Peyer's patch (tissue), 4 donors: ENCODE data around the gene SMIM36. TPM values are rescaled to one million over a fixed set of nuclear protein-coding genes. Genes with fewer than 3 reads are reported as not detected.
"Not testable (repeated sequence)": the region's sequence is repeated elsewhere in the genome, so short reads cannot be mapped to it uniquely, and the experiment has no call there.

Experiments used
- DNase-seq, 3 donors: peaks; one replicate each; pipeline ENCODE4 v3.0.0-alpha.2; 2017 to 2019
- H3K27ac ChIP-seq, 4 donors: fragments of 200-600 bp; sonication (generic); one replicate each; pipeline ENCODE4 v1.5.1; 2016 to 2019
- H3K27me3 ChIP-seq, 2 donors: fragments of 200-600 bp; sonication (generic); one replicate each; pipeline ENCODE4 v1.5.1; 2019
- H3K36me3 ChIP-seq, 3 donors: fragments of 200-600 bp; sonication (generic); one replicate each; pipeline ENCODE4 v1.5.1; 2016 to 2019
- H3K4me1 ChIP-seq, 4 donors: fragments of 200-600 bp; sonication (generic); one replicate each; pipeline ENCODE4 v1.5.1; 2016 to 2019
- H3K4me3 ChIP-seq, 4 donors: fragments of 200-600 bp; sonication (generic); 1 replicate in 3 of 4; 2 replicates in 1 of 4; pipeline ENCODE4 v1.5.1; 2016 to 2019; ENCODE audit warnings: mild to moderate bottlenecking in 1 of 4
- H3K9me3 ChIP-seq, 4 donors: fragments of 200-600 bp; sonication (generic); one replicate each; pipeline ENCODE4 v1.5.1; 2016 to 2019; ENCODE audit warnings: mild to moderate bottlenecking in 1 of 4
- POLR2A ChIP-seq, 2 donors: fragments of 450-650 bp; IDR thresholded peaks; one replicate each; pipeline ENCODE4 v1.5.1; 2017; ENCODE audit warnings: antibody characterized with exemption in 2 of 2, mild to moderate bottlenecking in 2 of 2, moderate library complexity in 2 of 2
- total RNA-seq, 4 donors: library from RNA; depleted of rRNA; stranded (reverse); fragments of >200 nt; gene quantifications; one replicate each; pipeline ENCODE4 v1.1.0, GENCODE V29; 2016
- TF ChIP-seq, protein P1 (sequence below), 6 experiments: fragments of 450-650 bp in 4 of 6; fragments of 200-600 bp in 2 of 6; sonication (generic) in 1 of 6; IDR thresholded peaks; one replicate each; pipeline ENCODE4 v1.5.1; 2017 to 2019; ENCODE audit warnings: antibody characterized with exemption in 6 of 6, mild to moderate bottlenecking in 3 of 6, moderate library complexity in 1 of 6

Gene SMIM36
- total RNA-seq, 4 donors from 2014 or later, result not detected

DNA sequence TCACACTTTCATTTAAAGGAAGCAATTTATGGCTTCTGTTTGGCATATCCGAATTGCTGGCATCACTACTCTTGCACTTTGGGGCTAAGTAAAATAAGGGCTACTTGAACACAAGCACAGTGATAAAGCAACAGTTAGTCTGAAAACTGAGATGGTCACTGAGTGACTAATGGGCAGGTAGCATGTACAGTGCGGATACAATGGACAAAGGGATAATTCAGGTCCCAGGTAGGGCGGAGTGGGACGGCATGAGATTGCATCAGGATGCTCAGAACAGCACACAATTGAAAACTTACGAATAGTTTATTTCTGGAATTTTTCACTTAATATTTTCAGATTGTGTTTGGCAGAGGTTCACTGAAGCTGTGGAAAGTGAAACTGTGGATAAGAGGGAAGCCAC, 9.2 kb upstream of the SMIM36 start:
- no peak overlapping the region for H3K4me3 ChIP-seq
- H3K4me1 ChIP-seq, result no peaks in the 10 kb centered on the region
- TF ChIP-seq, protein P1, sequence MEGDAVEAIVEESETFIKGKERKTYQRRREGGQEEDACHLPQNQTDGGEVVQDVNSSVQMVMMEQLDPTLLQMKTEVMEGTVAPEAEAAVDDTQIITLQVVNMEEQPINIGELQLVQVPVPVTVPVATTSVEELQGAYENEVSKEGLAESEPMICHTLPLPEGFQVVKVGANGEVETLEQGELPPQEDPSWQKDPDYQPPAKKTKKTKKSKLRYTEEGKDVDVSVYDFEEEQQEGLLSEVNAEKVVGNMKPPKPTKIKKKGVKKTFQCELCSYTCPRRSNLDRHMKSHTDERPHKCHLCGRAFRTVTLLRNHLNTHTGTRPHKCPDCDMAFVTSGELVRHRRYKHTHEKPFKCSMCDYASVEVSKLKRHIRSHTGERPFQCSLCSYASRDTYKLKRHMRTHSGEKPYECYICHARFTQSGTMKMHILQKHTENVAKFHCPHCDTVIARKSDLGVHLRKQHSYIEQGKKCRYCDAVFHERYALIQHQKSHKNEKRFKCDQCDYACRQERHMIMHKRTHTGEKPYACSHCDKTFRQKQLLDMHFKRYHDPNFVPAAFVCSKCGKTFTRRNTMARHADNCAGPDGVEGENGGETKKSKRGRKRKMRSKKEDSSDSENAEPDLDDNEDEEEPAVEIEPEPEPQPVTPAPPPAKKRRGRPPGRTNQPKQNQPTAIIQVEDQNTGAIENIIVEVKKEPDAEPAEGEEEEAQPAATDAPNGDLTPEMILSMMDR (IDR thresholded peaks at IDR 0.05), result no peak
- TF ChIP-seq POLR2A (IDR thresholded peaks at IDR 0.05), result no peak
- no peaks in the 10 kb centered on the region for H3K36me3 ChIP-seq
- no peak for DNase-seq
- no peaks in the 10 kb centered on the region for H3K27me3 ChIP-seq
- H3K9me3 ChIP-seq, result no peaks in the 10 kb centered on the region
- H3K27ac ChIP-seq, result no peak overlapping the region

DNA sequence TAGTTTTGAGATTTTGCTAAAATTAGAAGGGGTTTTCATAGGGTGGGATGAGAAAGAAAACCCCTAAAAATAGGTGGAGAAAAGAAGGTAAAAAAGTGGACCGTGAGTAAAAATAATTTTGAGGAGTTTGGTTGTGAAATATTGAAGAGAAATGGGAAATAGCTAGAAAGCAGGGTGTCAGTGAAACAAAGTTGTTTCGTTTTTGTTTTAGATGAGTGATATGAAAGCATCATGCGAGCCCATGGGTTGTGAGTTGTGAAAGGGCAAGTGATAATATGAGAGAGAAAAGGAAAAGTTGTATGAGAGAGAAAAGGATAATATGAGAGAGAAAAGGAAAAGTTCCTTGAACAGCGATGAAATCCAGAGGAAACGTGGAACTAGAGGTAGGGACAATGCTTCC, 7.3 kb upstream of the SMIM36 start:
- H3K27ac ChIP-seq, result no peak overlapping the region
- no peak overlapping the region for H3K4me3 ChIP-seq
- no peaks in the 10 kb centered on the region for H3K4me1 ChIP-seq
- TF ChIP-seq, protein P1 (IDR thresholded peaks at IDR 0.05), result no peak
- TF ChIP-seq POLR2A (IDR thresholded peaks at IDR 0.05), result no peak
- no peaks in the 10 kb centered on the region for H3K27me3 ChIP-seq
- no peaks in the 10 kb centered on the region for H3K9me3 ChIP-seq
- DNase-seq, result no peak
- no peaks in the 10 kb centered on the region for H3K36me3 ChIP-seq

DNA sequence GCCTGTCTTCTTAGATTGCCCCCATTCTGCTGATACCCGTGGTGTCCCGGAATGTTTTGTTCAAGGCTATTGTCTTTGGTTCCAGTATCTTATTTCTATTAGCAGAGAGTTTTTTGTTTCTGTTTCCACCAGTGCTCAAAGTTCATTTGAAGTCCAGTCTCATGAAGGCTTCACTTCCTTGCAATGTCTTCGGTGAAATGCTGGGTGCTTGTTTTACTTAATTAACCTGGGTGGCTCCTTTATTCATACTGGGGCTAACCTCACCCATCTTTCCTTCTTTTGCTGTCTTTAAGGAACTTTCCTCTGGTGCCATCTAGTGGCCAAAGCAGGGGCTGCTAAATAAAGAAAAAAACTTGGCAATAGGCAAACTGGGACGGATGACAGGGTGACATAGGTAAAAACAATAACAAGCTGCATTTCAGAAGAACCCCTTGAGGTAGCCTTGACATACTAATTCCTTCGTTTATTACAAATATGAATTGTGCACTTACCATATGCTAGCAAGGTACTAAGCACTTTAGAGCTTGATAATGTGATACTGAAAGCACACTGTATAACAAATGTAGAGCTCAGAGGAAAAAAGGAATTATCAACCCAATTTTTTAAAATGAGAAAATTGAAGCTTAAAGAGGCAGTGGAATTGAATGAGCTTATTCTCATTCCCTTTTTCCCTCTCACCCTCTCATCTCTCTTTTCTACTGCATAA, 2.8 kb upstream of the SMIM36 start:
- no peaks in the 10 kb centered on the region for H3K4me1 ChIP-seq
- H3K36me3 ChIP-seq, result no peaks in the 10 kb centered on the region
- no peak for TF ChIP-seq POLR2A (IDR thresholded peaks at IDR 0.05)
- TF ChIP-seq, protein P1 (IDR thresholded peaks at IDR 0.05), result peak; percentile 84 to 92 (median 88)
- H3K27me3 ChIP-seq, result no peaks in the 10 kb centered on the region
- H3K9me3 ChIP-seq, result no peaks in the 10 kb centered on the region
- no peak overlapping the region for H3K4me3 ChIP-seq
- no peak overlapping the region for H3K27ac ChIP-seq
- DNase-seq, result peak; percentile 65 to 90 (median 69)

DNA sequence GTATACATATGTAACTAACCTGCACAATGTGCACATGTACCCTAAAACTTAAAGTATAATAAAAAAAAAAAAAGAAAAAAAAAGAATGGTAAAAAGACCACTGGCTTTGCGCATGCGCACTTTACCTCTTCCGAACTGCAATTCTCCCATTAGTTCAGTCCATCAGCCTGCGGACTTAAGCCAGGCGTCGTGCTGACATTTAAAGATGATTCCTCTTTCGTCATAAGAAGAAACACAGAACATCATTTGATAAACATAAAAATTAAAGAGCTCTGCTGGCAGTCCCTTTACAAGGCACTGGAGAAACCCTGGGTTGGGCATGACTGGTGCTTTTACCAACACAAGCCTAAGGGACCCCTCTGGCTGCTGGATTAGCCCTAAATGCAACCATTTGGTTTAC, 3.6 kb downstream of the SMIM36 start:
- H3K9me3 ChIP-seq, H3K4me3 ChIP-seq, H3K27ac ChIP-seq, H3K36me3 ChIP-seq, H3K4me1 ChIP-seq, H3K27me3 ChIP-seq, DNase-seq: not testable (repeated sequence)

DNA sequence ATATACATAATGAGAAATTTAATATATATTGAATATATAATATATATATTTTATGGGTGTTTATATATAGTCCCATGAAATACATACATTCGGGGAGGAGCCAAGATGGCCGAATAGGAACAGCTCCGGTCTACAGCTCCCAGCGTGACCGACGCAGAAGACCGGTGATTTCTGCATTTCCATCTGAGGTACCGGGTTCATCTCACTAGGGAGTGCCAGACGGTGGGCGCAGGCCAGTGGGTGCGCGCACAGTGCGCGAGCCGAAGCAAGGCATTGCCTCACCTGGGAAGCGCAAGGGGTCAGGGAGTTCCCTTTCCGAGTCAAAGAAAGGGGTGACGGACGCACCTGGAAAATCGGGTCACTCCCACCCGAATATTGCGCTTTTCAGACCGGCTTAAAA, 9.6 kb downstream of the SMIM36 start:
- not testable (repeated sequence) for H3K9me3 ChIP-seq, DNase-seq, H3K4me3 ChIP-seq, H3K36me3 ChIP-seq, H3K4me1 ChIP-seq, H3K27me3 ChIP-seq, H3K27ac ChIP-seq

DNA sequence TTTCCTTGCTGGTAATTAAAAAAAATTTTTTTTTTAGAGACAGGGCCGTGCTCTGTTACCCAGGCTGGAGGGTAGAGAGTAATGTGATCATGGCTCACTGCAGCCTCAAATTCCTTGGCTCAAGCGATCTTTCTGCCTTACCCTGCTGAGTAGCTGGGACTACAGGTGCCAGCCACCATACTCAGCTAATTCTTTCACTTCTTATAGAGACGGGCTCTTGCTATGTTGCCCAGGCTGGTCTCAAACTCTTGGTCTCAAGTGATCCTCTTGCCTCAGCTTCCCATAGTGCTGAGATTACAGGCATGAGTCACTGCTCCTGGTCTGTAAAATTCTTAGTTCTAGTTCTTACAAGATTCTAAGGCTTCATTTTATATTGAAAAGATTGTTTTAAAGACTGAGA, 11.1 kb downstream of the SMIM36 start:
- DNase-seq, result no peak
- Histone ChIP-seq H3K4me1 (peaks cover 0 to 7% (median 2%) of the 10 kb centered on the region in 4 donors), H3K4me3 (no peak overlapping the region), H3K27me3 (no peaks in the 10 kb centered on the region), H3K27ac (no peak overlapping the region), H3K36me3 (no peaks in the 10 kb centered on the region), H3K9me3 (no peaks in the 10 kb centered on the region)
- TF ChIP-seq, protein P1 (IDR thresholded peaks at IDR 0.05), result no peak
- no peak for TF ChIP-seq POLR2A (IDR thresholded peaks at IDR 0.05)
